Measurements from ENCODE around the gene GNAT1.

DNA sequence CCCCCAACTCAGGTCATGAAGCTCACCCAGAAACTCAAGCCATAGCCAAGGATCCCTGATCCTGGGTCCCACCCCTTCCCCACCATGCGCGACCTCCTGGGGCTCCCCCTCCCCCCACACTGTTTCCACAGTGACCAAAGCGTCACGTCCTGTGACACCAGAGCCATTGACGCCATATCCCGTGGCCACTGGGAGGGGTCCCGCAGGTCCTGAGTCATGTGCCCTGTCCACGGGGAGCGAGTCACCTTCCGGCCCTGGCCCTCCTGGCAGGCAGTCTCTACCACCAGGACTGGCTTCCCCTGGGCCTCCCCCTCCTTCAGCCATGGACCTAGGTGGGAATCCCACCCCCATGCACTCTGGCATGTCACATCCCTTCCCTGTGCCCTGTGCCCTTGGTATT is 20.7 kb upstream of the GNAT1 start:
- TF ChIP-seq, protein P1, sequence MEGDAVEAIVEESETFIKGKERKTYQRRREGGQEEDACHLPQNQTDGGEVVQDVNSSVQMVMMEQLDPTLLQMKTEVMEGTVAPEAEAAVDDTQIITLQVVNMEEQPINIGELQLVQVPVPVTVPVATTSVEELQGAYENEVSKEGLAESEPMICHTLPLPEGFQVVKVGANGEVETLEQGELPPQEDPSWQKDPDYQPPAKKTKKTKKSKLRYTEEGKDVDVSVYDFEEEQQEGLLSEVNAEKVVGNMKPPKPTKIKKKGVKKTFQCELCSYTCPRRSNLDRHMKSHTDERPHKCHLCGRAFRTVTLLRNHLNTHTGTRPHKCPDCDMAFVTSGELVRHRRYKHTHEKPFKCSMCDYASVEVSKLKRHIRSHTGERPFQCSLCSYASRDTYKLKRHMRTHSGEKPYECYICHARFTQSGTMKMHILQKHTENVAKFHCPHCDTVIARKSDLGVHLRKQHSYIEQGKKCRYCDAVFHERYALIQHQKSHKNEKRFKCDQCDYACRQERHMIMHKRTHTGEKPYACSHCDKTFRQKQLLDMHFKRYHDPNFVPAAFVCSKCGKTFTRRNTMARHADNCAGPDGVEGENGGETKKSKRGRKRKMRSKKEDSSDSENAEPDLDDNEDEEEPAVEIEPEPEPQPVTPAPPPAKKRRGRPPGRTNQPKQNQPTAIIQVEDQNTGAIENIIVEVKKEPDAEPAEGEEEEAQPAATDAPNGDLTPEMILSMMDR (IDR thresholded peaks at IDR 0.05), result no peak
- no peak for TF ChIP-seq EP300 (IDR thresholded peaks at IDR 0.05)
- no peak for TF ChIP-seq POLR2AphosphoS5 (IDR thresholded peaks at IDR 0.05)
- no peak for TF ChIP-seq POLR2A (IDR thresholded peaks at IDR 0.05)
